HepG2 (cell line): ENCODE measurements around the gene LRP1B. TPM values are rescaled to one million over a fixed set of nuclear protein-coding genes. Genes with fewer than 3 reads are reported as not detected.

ENCODE experiments used
- ATAC-seq: fragments of 200-7000 bp; cut with Tn5 transposase; 3 replicates; pipeline ENCODE4 v1.9.1; 2020; ENCODE audit warnings: mild to moderate bottlenecking, moderate library complexity
- BruUV-seq: library from RNA; stranded (reverse); fragments of 400-500 nt; replicated peaks from 2 replicates; lab custom pipeline; 2021; lab: Mats Ljungman, UMichigan
- CTCF ChIA-PET: fragments of 300-600 bp; formaldehyde crosslinking; extraction: SDS; loops from one replicate; lab custom pipeline; 2021; ENCODE audit warnings: low total read pairs, inconsistent platforms, low intra/inter-chr PET ratio; lab: Yijun Ruan, JAX
- POLR2A ChIA-PET: fragments of 350-600 bp; sonication (Branson Sonifier 250); formaldehyde crosslinking; loops from one replicate; lab custom pipeline; 2020; ENCODE audit warnings: antibody characterized with exemption, inconsistent platforms; lab: Yijun Ruan, JAX
- DNase-seq: peaks from one replicate; pipeline ENCODE4 v3.0.0-alpha.2; 2015; ENCODE audit warnings: low spot score
- FAIRE-seq: peaks from 3 replicates; lab custom pipeline; 2011; peaks lifted over from hg19 to GRCh38; lab: Jason Lieb, UNC
- H2AFZ ChIP-seq: one replicate; pipeline ENCODE4 v1.6.1; 2011; ENCODE audit warnings: low read length, inconsistent platforms
- H3K27ac ChIP-seq: fragments of 300-600 bp; 3 replicates; pipeline ENCODE4 v1.8.0; 2011; ENCODE audit warnings: mixed run types, mild to moderate bottlenecking, mixed read lengths, low read length, inconsistent platforms; ENCODE audit not compliant: insufficient read depth; ENCODE audit errors: extremely low read length
- H3K27me3 ChIP-seq, 2 experiments: fragments of 200-600 bp in 1 of 2; 2 replicates in 1 of 2; 3 replicates in 1 of 2; pipeline versions ENCODE4 v1.6.0 to v1.8.0; 2011; ENCODE audit warnings: low read length in 2 of 2, mild to moderate bottlenecking in 2 of 2, moderate library complexity in 2 of 2, inconsistent platforms in 1 of 2; ENCODE audit not compliant: insufficient read depth in 2 of 2, control insufficient read depth in 1 of 2
- H3K36me3 ChIP-seq, 2 experiments: fragments of 200-600 bp in 1 of 2; replicated peaks in 1 of 2; 2 replicates in 1 of 2; 3 replicates in 1 of 2; pipeline versions ENCODE4 v1.5.1 to v1.8.0; 2011; ENCODE audit warnings: low read length in 2 of 2, inconsistent platforms in 1 of 2; ENCODE audit not compliant: insufficient read depth in 2 of 2, control insufficient read depth in 1 of 2
- H3K4me1 ChIP-seq: 2 replicates; pipeline ENCODE4 v1.5.1; 2012; ENCODE audit warnings: low read length, inconsistent platforms; ENCODE audit not compliant: insufficient read depth
- H3K4me2 ChIP-seq: 2 replicates; pipeline ENCODE4 v1.6.0; 2011; ENCODE audit warnings: low read depth, low read length, inconsistent platforms
- H3K4me3 ChIP-seq, 3 experiments: fragments of 200-600 bp in 1 of 3; sonication (generic), shearing (Covaris generic) in 1 of 3; replicated peaks in 1 of 3; 2 replicates each; pipeline ENCODE4 v1.5.1; 2011 to 2016; ENCODE audit warnings: low read length in 3 of 3, inconsistent platforms in 2 of 3, low read depth in 2 of 3, mild to moderate bottlenecking in 2 of 3, control low read depth in 1 of 3, mixed read lengths in 1 of 3; ENCODE audit not compliant: insufficient read depth in 1 of 3
- H3K79me2 ChIP-seq: one replicate; pipeline ENCODE4 v1.6.1; 2011; ENCODE audit warnings: low read length, inconsistent platforms; ENCODE audit not compliant: insufficient read depth
- H3K9ac ChIP-seq: 2 replicates; pipeline ENCODE4 v1.6.0; 2011; ENCODE audit warnings: mild to moderate bottlenecking, low read depth, low read length, inconsistent platforms; ENCODE audit not compliant: insufficient read depth
- H3K9me3 ChIP-seq: 2 replicates; pipeline ENCODE4 v1.5.1; 2012; ENCODE audit warnings: mild to moderate bottlenecking, low read length
- H4K20me1 ChIP-seq: 2 replicates; pipeline ENCODE4 v1.6.0; 2011; ENCODE audit warnings: inconsistent platforms, mild to moderate bottlenecking, low read length, moderate library complexity; ENCODE audit not compliant: insufficient read depth
- FOXK2 ChIP-seq: fragments of 450-650 bp; IDR thresholded peaks from 2 replicates; pipeline ENCODE4 v1.6.1; 2016
- HOXA5 ChIP-seq: sonication (generic); formaldehyde crosslinking; IDR thresholded peaks from 2 replicates; pipeline ENCODE4 v1.4.0; 2020; ENCODE audit warnings: missing genetic modification reagents
- YY1 ChIP-seq: IDR thresholded peaks from 2 replicates; pipeline ENCODE4 v1.6.1; 2011; ENCODE audit warnings: low read length, low read depth, moderate library complexity, mild to moderate bottlenecking; ENCODE audit not compliant: insufficient read depth, insufficient replicate concordance
- ZNF44 ChIP-seq: sonication (generic); formaldehyde crosslinking; IDR thresholded peaks from 2 replicates; pipeline ENCODE4 v1.5.1; 2020; ENCODE audit warnings: mild to moderate bottlenecking, missing genetic modification reagents
- ZNF776 ChIP-seq: sonication (generic); formaldehyde crosslinking; IDR thresholded peaks from 2 replicates; pipeline ENCODE4 v1.4.0; 2020; ENCODE audit warnings: mild to moderate bottlenecking, missing genetic modification reagents
- ZNF781 ChIP-seq: sonication (generic); formaldehyde crosslinking; IDR thresholded peaks from 2 replicates; pipeline ENCODE4 v1.5.1; 2020; ENCODE audit warnings: borderline replicate concordance, mild to moderate bottlenecking, missing genetic modification reagents; ENCODE audit errors: not compliant biosample characterization
- WGBS: methylation state at CpG from one replicate; pipeline ENCODE4 v1.1.6; 2017; ENCODE audit warnings: low lambda C conversion rate; 5-methylcytosine and 5-hydroxymethylcytosine counted together
- in situ Hi-C: cut with HindIII; loops from 2 replicates; pipeline ENCODE4 v1.10.0; 2017; ENCODE audit warnings: low pct_unique_long_range_greater_than_20kb; ENCODE audit not compliant: extremely low pct_ligation_motif_present
- intact Hi-C: fragments of 100-400 bp; cut with micrococcal nuclease; formaldehyde crosslinking; loops from one replicate; pipeline ENCODE4 v1.10.0; 2022; ENCODE audit not compliant: unreplicated experiment
- polyA plus RNA-seq, 8 experiments: library from polyadenylated mRNA; depleted of rRNA in 3 of 8; stranded (reverse) in 7 of 8; unstranded in 1 of 8; fragments of >200 nt; fragmentation: Illumina TruSeq in 4 of 8; extraction: Trizol in 4 of 8; gene quantifications; 2 replicates each; pipeline versions ENCODE4 v1.2.1 to v1.2.3, GENCODE V29; 2011 to 2016; ENCODE audit warnings: low read depth in 4 of 8, missing spikeins in 1 of 8, mixed read lengths in 1 of 8; ENCODE audit not compliant: insufficient read depth in 1 of 8
- total RNA-seq, 5 experiments: library from RNA; depleted of rRNA; stranded (reverse); fragments of >200 nt; fragmentation: Illumina TruSeq; extraction: Trizol; gene quantifications; 2 replicates each; pipeline ENCODE4 v1.2.3, GENCODE V29; 2016; ENCODE audit warnings: low read depth in 1 of 5
- TF ChIP-seq, protein P1 (sequence below): sonication (generic); formaldehyde crosslinking; IDR thresholded peaks from 2 replicates; pipeline ENCODE4 v1.4.0; 2020; ENCODE audit warnings: low read depth, mild to moderate bottlenecking, missing genetic modification reagents
- TF ChIP-seq, protein P2 (sequence below): sonication (generic); formaldehyde crosslinking; conservative IDR thresholded peaks from 2 replicates; pipeline ENCODE4 v1.4.0; 2020; ENCODE audit warnings: mild to moderate bottlenecking, missing genetic modification reagents, moderate library complexity

Gene LRP1B
- total and polyA plus RNA-seq, 2 of the 13 experiments (the other 11 are each of a cell fraction or from before 2014, with no cell fraction given) = 0.04 TPM; not detected in 1

DNA sequence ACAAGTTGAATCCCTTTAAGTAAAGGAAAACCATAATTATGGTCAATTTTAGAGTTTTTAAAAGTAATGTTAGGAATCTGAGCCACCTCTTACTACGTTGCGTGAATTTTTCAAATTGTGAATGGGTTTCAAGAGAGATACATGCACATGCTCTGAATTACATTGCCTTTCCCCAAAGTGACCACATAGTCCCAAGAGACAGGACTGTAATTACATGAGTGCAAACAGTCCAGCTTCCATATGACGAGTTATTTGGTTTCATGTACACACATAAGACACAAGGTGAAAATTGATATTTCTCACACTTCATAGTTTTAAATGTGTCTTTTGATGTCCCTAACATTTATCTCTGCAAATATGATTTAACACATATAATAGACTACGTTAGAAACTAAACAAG, 850.8 kb downstream of the LRP1B start:
- no TSS peak for BruUV-seq
- Histone ChIP-seq H3K9me3 (no peaks in the 10 kb centered on the region), H2AFZ (no peak overlapping the region), H3K4me1 (no peaks in the 10 kb centered on the region), H3K27me3 (no peaks in the 10 kb centered on the region), H3K4me2 (no peak overlapping the region), H3K79me2 (no peaks in the 10 kb centered on the region), H3K27ac (no peak overlapping the region), H3K4me3 (no peak overlapping the region), H3K9ac (no peak overlapping the region), H3K36me3 (no peaks in the 10 kb centered on the region), H4K20me1 (no peaks in the 10 kb centered on the region)
- WGBS = under 1% methylated on average over 4 of the region's 4 CpGs
- TF ChIP-seq ZNF776 (CRISPR knock-in tag) (no peak), HOXA5 (CRISPR knock-in tag) (no peak), YY1 (no peak), ZNF781 (CRISPR knock-in tag) (no peak), FOXK2 (no peak), ZNF44 (no peak)
- TF ChIP-seq, protein P1, sequence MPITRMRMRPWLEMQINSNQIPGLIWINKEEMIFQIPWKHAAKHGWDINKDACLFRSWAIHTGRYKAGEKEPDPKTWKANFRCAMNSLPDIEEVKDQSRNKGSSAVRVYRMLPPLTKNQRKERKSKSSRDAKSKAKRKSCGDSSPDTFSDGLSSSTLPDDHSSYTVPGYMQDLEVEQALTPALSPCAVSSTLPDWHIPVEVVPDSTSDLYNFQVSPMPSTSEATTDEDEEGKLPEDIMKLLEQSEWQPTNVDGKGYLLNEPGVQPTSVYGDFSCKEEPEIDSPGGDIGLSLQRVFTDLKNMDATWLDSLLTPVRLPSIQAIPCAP = no peak
- TF ChIP-seq, protein P2, sequence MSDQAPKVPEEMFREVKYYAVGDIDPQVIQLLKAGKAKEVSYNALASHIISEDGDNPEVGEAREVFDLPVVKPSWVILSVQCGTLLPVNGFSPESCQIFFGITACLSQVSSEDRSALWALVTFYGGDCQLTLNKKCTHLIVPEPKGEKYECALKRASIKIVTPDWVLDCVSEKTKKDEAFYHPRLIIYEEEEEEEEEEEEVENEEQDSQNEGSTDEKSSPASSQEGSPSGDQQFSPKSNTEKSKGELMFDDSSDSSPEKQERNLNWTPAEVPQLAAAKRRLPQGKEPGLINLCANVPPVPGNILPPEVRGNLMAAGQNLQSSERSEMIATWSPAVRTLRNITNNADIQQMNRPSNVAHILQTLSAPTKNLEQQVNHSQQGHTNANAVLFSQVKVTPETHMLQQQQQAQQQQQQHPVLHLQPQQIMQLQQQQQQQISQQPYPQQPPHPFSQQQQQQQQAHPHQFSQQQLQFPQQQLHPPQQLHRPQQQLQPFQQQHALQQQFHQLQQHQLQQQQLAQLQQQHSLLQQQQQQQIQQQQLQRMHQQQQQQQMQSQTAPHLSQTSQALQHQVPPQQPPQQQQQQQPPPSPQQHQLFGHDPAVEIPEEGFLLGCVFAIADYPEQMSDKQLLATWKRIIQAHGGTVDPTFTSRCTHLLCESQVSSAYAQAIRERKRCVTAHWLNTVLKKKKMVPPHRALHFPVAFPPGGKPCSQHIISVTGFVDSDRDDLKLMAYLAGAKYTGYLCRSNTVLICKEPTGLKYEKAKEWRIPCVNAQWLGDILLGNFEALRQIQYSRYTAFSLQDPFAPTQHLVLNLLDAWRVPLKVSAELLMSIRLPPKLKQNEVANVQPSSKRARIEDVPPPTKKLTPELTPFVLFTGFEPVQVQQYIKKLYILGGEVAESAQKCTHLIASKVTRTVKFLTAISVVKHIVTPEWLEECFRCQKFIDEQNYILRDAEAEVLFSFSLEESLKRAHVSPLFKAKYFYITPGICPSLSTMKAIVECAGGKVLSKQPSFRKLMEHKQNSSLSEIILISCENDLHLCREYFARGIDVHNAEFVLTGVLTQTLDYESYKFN (CRISPR knock-in tag) = no peak
- in situ Hi-C loops = no loop called here
- DNase-seq = no peak
- no peak for FAIRE-seq
- CTCF ChIA-PET = no interaction called here
- ATAC-seq = no peak
- intact Hi-C loops = no loop called here
- POLR2A ChIA-PET = no interaction called here
